HepG2 (cell line): ENCODE measurements around the gene NEK8. TPM values are rescaled to one million over a fixed set of nuclear protein-coding genes. Genes with fewer than 3 reads are reported as not detected.

Source experiments
- CEBPB ChIP-seq: IDR thresholded peaks from 2 replicates; pipeline ENCODE4 v1.6.1; 2011; ENCODE audit warnings: low read depth, low read length, improper control_type of control experiment, borderline replicate concordance
- FOSL1 ChIP-seq: sonication (generic); formaldehyde crosslinking; IDR thresholded peaks from 2 replicates; pipeline ENCODE4 v1.9.0; 2021; ENCODE audit warnings: missing genetic modification reagents, borderline replicate concordance
- KAT7 ChIP-seq: IDR thresholded peaks from 2 replicates; pipeline ENCODE4 v1.6.1; 2018; ENCODE audit warnings: borderline replicate concordance, missing compliant biosample characterization
- TOPORS ChIP-seq: sonication (generic); formaldehyde crosslinking; IDR thresholded peaks from 2 replicates; pipeline ENCODE4 v1.8.0; 2023; ENCODE audit warnings: mild to moderate bottlenecking, missing genetic modification reagents
- ZNF441 ChIP-seq: sonication (generic); formaldehyde crosslinking; IDR thresholded peaks from 2 replicates; pipeline ENCODE4 v1.7.0; 2021; ENCODE audit warnings: missing genetic modification reagents, borderline replicate concordance
- ZNF484 ChIP-seq: sonication (generic); formaldehyde crosslinking; IDR thresholded peaks from 2 replicates; pipeline ENCODE4 v1.5.1; 2020; ENCODE audit warnings: mild to moderate bottlenecking, low read depth, missing genetic modification reagents, borderline replicate concordance
- ZNF572 ChIP-seq: sonication (generic); formaldehyde crosslinking; IDR thresholded peaks from 2 replicates; pipeline ENCODE4 v1.5.1; 2020; ENCODE audit warnings: mild to moderate bottlenecking, missing genetic modification reagents
- ZNF615 ChIP-seq: sonication (generic); formaldehyde crosslinking; IDR thresholded peaks from 2 replicates; pipeline ENCODE4 v1.5.0; 2020; ENCODE audit warnings: mild to moderate bottlenecking, missing genetic modification reagents, borderline replicate concordance
- ZNF788 ChIP-seq: sonication (generic); formaldehyde crosslinking; IDR thresholded peaks from 2 replicates; pipeline ENCODE4 v1.5.0; 2020; ENCODE audit warnings: mild to moderate bottlenecking, missing genetic modification reagents, borderline replicate concordance
- ZSCAN25 ChIP-seq: sonication (generic); formaldehyde crosslinking; IDR thresholded peaks from 2 replicates; pipeline ENCODE4 v1.8.0; 2022; ENCODE audit warnings: mild to moderate bottlenecking, missing genetic modification reagents
- ZSCAN29 ChIP-seq: sonication (generic); formaldehyde crosslinking; conservative IDR thresholded peaks from 2 replicates; pipeline ENCODE4 v1.4.0; 2020; ENCODE audit warnings: mild to moderate bottlenecking, missing genetic modification reagents
- polyA plus RNA-seq, 8 experiments: library from polyadenylated mRNA; depleted of rRNA in 3 of 8; stranded (reverse) in 7 of 8; unstranded in 1 of 8; fragments of >200 nt; fragmentation: Illumina TruSeq in 4 of 8; extraction: Trizol in 4 of 8; gene quantifications; 2 replicates each; pipeline versions ENCODE4 v1.2.1 to v1.2.3, GENCODE V29; 2011 to 2016; ENCODE audit warnings: low read depth in 4 of 8, missing spikeins in 1 of 8, mixed read lengths in 1 of 8; ENCODE audit not compliant: insufficient read depth in 1 of 8
- total RNA-seq, 5 experiments: library from RNA; depleted of rRNA; stranded (reverse); fragments of >200 nt; fragmentation: Illumina TruSeq; extraction: Trizol; gene quantifications; 2 replicates each; pipeline ENCODE4 v1.2.3, GENCODE V29; 2016; ENCODE audit warnings: low read depth in 1 of 5
- TF ChIP-seq, protein P1 (sequence below): sonication (generic); formaldehyde crosslinking; IDR thresholded peaks from 2 replicates; pipeline ENCODE4 v1.8.1; 2023; ENCODE audit warnings: mild to moderate bottlenecking, missing genetic modification reagents
- TF ChIP-seq, protein P2 (sequence below): sonication (generic); formaldehyde crosslinking; IDR thresholded peaks from 2 replicates; pipeline ENCODE4 v1.4.0; 2020; ENCODE audit warnings: missing genetic modification reagents
- TF ChIP-seq, protein P3 (sequence below), 2 experiments: sonication (generic) in 1 of 2; formaldehyde crosslinking in 1 of 2; IDR thresholded peaks; 2 replicates each; pipeline versions ENCODE4 v1.4.0 to v1.6.1; 2016 to 2020; ENCODE audit warnings: borderline replicate concordance in 1 of 2, low read depth in 1 of 2, mild to moderate bottlenecking in 1 of 2, missing genetic modification reagents in 1 of 2
- TF ChIP-seq, protein P4 (sequence below): sonication (generic); formaldehyde crosslinking; IDR thresholded peaks from 2 replicates; pipeline ENCODE4 v1.8.1; 2023; ENCODE audit warnings: mild to moderate bottlenecking, missing genetic modification reagents
- TF ChIP-seq, protein P5 (sequence below): sonication (generic); formaldehyde crosslinking; IDR thresholded peaks from 2 replicates; pipeline ENCODE4 v1.5.0; 2020; ENCODE audit warnings: missing genetic modification reagents
- TF ChIP-seq, protein P6 (sequence below): sonication (generic); formaldehyde crosslinking; IDR thresholded peaks from 2 replicates; pipeline ENCODE4 v1.4.0; 2020; ENCODE audit warnings: missing genetic modification reagents, borderline replicate concordance

NEK8 gene
- total and polyA plus RNA-seq, 2 of the 13 experiments (the other 11 are each of a cell fraction or from before 2014, with no cell fraction given), result 5.8 to 13.5 TPM

DNA sequence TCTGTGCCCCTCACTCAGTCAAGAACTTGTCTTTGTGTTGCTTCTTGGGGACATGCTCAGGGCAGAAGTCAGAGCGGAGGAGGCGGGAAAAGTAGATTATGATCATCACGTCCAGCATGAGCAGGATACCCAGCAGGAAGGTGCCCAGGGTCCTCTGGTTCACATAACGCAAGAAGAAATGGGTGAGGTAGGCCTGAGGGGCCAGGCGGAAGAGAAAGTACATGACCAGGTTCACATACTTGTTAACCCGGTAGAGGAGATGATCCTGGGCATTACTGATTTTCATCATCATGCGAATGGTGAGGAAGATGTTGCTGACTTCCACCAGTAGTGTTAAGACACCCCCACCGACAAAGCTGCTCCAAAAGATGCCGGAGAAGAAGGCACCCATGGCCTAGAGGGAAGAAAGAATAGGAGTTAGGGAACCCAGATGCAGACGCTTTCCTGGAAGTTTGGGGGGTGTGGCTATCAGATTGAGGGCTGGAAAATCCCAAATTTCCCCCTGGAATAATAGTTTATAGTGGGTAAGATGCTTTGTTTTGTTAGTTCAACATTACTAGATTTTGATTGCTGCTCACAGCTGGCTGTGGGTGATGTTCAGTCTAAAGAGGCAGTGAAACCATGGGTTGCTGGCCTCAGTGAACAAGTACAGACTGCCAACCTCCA is 4.0 kb upstream of the NEK8 start (continued):
- TF ChIP-seq, protein P1, sequence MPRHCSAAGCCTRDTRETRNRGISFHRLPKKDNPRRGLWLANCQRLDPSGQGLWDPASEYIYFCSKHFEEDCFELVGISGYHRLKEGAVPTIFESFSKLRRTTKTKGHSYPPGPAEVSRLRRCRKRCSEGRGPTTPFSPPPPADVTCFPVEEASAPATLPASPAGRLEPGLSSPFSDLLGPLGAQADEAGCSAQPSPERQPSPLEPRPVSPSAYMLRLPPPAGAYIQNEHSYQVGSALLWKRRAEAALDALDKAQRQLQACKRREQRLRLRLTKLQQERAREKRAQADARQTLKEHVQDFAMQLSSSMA (CRISPR knock-in tag), result 0 out of 2 replicates have a peak, but pooled peaks have one; percentile 4
- no peak for TF ChIP-seq CEBPB
- 0 out of 2 replicates have a peak, but pooled peaks have one; percentile 12 for TF ChIP-seq ZNF615 (CRISPR knock-in tag)
- TF ChIP-seq ZNF484 (CRISPR knock-in tag), result no peak
- TF ChIP-seq ZNF788 (CRISPR knock-in tag), result no peak
- TF ChIP-seq TOPORS (CRISPR knock-in tag), result no peak
- TF ChIP-seq, protein P2, sequence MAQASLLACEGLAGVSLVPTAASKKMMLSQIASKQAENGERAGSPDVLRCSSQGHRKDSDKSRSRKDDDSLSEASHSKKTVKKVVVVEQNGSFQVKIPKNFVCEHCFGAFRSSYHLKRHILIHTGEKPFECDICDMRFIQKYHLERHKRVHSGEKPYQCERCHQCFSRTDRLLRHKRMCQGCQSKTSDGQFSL, result peak; percentile 0; the same call in 1 of the 2 replicates
- TF ChIP-seq FOSL1 (CRISPR knock-in tag), result no peak
- TF ChIP-seq ZNF441 (CRISPR knock-in tag), result no peak
- TF ChIP-seq, protein P3, sequence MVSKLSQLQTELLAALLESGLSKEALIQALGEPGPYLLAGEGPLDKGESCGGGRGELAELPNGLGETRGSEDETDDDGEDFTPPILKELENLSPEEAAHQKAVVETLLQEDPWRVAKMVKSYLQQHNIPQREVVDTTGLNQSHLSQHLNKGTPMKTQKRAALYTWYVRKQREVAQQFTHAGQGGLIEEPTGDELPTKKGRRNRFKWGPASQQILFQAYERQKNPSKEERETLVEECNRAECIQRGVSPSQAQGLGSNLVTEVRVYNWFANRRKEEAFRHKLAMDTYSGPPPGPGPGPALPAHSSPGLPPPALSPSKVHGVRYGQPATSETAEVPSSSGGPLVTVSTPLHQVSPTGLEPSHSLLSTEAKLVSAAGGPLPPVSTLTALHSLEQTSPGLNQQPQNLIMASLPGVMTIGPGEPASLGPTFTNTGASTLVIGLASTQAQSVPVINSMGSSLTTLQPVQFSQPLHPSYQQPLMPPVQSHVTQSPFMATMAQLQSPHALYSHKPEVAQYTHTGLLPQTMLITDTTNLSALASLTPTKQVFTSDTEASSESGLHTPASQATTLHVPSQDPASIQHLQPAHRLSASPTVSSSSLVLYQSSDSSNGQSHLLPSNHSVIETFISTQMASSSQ (IDR thresholded peaks at IDR 0.05; ENCODE audit: low read depth), result no peak
- TF ChIP-seq, protein P3 (CRISPR knock-in tag; IDR thresholded peaks at IDR 0.05; ENCODE audit: borderline replicate concordance), result no peak
- TF ChIP-seq, protein P4, sequence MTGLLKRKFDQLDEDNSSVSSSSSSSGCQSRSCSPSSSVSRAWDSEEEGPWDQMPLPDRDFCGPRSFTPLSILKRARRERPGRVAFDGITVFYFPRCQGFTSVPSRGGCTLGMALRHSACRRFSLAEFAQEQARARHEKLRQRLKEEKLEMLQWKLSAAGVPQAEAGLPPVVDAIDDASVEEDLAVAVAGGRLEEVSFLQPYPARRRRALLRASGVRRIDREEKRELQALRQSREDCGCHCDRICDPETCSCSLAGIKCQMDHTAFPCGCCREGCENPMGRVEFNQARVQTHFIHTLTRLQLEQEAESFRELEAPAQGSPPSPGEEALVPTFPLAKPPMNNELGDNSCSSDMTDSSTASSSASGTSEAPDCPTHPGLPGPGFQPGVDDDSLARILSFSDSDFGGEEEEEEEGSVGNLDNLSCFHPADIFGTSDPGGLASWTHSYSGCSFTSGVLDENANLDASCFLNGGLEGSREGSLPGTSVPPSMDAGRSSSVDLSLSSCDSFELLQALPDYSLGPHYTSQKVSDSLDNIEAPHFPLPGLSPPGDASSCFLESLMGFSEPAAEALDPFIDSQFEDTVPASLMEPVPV, result no peak
- TF ChIP-seq ZNF572 (CRISPR knock-in tag), result no peak
- no peak for TF ChIP-seq ZSCAN29 (CRISPR knock-in tag)
- TF ChIP-seq, protein P5, sequence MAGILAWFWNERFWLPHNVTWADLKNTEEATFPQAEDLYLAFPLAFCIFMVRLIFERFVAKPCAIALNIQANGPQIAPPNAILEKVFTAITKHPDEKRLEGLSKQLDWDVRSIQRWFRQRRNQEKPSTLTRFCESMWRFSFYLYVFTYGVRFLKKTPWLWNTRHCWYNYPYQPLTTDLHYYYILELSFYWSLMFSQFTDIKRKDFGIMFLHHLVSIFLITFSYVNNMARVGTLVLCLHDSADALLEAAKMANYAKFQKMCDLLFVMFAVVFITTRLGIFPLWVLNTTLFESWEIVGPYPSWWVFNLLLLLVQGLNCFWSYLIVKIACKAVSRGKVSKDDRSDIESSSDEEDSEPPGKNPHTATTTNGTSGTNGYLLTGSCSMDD (CRISPR knock-in tag), result no peak
- TF ChIP-seq KAT7, result no peak
- TF ChIP-seq ZSCAN25 (CRISPR knock-in tag), result no peak
- TF ChIP-seq, protein P6, sequence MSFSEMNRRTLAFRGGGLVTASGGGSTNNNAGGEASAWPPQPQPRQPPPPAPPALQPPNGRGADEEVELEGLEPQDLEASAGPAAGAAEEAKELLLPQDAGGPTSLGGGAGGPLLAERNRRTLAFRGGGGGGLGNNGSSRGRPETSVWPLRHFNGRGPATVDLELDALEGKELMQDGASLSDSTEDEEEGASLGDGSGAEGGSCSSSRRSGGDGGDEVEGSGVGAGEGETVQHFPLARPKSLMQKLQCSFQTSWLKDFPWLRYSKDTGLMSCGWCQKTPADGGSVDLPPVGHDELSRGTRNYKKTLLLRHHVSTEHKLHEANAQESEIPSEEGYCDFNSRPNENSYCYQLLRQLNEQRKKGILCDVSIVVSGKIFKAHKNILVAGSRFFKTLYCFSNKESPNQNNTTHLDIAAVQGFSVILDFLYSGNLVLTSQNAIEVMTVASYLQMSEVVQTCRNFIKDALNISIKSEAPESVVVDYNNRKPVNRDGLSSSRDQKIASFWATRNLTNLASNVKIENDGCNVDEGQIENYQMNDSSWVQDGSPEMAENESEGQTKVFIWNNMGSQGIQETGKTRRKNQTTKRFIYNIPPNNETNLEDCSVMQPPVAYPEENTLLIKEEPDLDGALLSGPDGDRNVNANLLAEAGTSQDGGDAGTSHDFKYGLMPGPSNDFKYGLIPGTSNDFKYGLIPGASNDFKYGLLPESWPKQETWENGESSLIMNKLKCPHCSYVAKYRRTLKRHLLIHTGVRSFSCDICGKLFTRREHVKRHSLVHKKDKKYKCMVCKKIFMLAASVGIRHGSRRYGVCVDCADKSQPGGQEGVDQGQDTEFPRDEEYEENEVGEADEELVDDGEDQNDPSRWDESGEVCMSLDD (CRISPR knock-in tag), result no peak
